H1 (cell line): ENCODE measurements around the gene TTLL5. TPM values are rescaled to one million over a fixed set of nuclear protein-coding genes. Genes with fewer than 3 reads are reported as not detected.

ENCODE experiments used
- CTCF ChIA-PET: fragments of 300-600 bp; sonication (Branson Sonifier 250); formaldehyde crosslinking; loops from one replicate; lab custom pipeline; 2021; ENCODE audit not compliant: partially characterized antibody; lab: Charles Lee
- POLR2A ChIA-PET: fragments of 300-600 bp; sonication (Branson Sonifier 250); formaldehyde crosslinking; loops from one replicate; lab custom pipeline; 2021; ENCODE audit warnings: inconsistent platforms; ENCODE audit not compliant: partially characterized antibody; lab: Charles Lee
- DNase-seq, 2 experiments: peaks; one replicate each; pipeline versions ENCODE4 v3.0.0 to v3.0.0-alpha.2; 2010 to 2022; ENCODE audit warnings: low spot score in 2 of 2, low read depth in 1 of 2, mixed read lengths in 1 of 2
- FAIRE-seq: peaks from 2 replicates; lab custom pipeline; 2011; peaks lifted over from hg19 to GRCh38; lab: Jason Lieb, UNC
- H2AFZ ChIP-seq: 2 replicates; pipeline ENCODE4 v1.8.1; 2012; ENCODE audit warnings: low read length, inconsistent platforms
- H2AK5ac ChIP-seq: 2 replicates; pipeline ENCODE4 v1.6.1; 2013; ENCODE audit warnings: low read depth, low read length
- H2BK120ac ChIP-seq: replicated peaks from 2 replicates; pipeline ENCODE3; 2013; ENCODE audit warnings: low read depth, low read length, inconsistent platforms
- H2BK12ac ChIP-seq: 2 replicates; pipeline ENCODE4 v1.6.1; 2013; ENCODE audit warnings: low read depth, low read length
- H2BK15ac ChIP-seq: 2 replicates; pipeline ENCODE4 v1.6.1; 2013; ENCODE audit warnings: low read length
- H2BK20ac ChIP-seq: 2 replicates; pipeline ENCODE4 v1.6.1; 2013; ENCODE audit warnings: low read length
- H2BK5ac ChIP-seq: 2 replicates; pipeline ENCODE4 v1.6.1; 2013; ENCODE audit warnings: low read depth, low read length
- H3K14ac ChIP-seq: 2 replicates; pipeline ENCODE4 v1.6.1; 2013; ENCODE audit warnings: inconsistent platforms; ENCODE audit not compliant: insufficient read length
- H3K18ac ChIP-seq: 2 replicates; pipeline ENCODE4 v1.6.1; 2013; ENCODE audit warnings: low read length; ENCODE audit errors: extremely low read depth
- H3K23ac ChIP-seq: 2 replicates; pipeline ENCODE4 v1.6.1; 2013; ENCODE audit warnings: inconsistent platforms; ENCODE audit not compliant: insufficient read length
- H3K23me2 ChIP-seq: 2 replicates; pipeline ENCODE4 v1.6.1; 2013; ENCODE audit warnings: low read depth, low read length
- H3K27ac ChIP-seq: 2 replicates; pipeline ENCODE4 v1.6.1; 2011; ENCODE audit warnings: low read depth, low read length, inconsistent platforms
- H3K27me3 ChIP-seq, 4 experiments: replicated peaks in 1 of 4; 1 replicate in 1 of 4; 2 replicates in 3 of 4; pipeline versions ENCODE4 v1.6.1 to v1.8.1; 2011 to 2013; ENCODE audit warnings: low read length in 3 of 4, mild to moderate bottlenecking in 3 of 4, inconsistent platforms in 2 of 4, mixed read lengths in 2 of 4, moderate library complexity in 1 of 4; ENCODE audit not compliant: control insufficient read depth in 3 of 4, insufficient read depth in 3 of 4; ENCODE audit errors: extremely low read depth in 1 of 4
- H3K36me3 ChIP-seq, 4 experiments: 2 replicates each; pipeline versions ENCODE4 v1.6.1 to v1.8.1; 2011 to 2013; ENCODE audit warnings: mild to moderate bottlenecking in 4 of 4, low read length in 3 of 4, moderate library complexity in 2 of 4, control low read depth in 1 of 4, inconsistent platforms in 1 of 4; ENCODE audit not compliant: insufficient read depth in 4 of 4, control insufficient read depth in 2 of 4
- H3K4ac ChIP-seq: replicated peaks from 2 replicates; pipeline ENCODE3; 2013; ENCODE audit warnings: low read length, low read depth, mixed read lengths, inconsistent platforms; ENCODE audit not compliant: insufficient read length
- H3K4me1 ChIP-seq, 4 experiments: replicated peaks in 1 of 4; 1 replicate in 1 of 4; 2 replicates in 3 of 4; pipeline versions ENCODE4 v1.6.1 to v1.8.1; 2011 to 2013; ENCODE audit warnings: low read length in 3 of 4, inconsistent platforms in 2 of 4, mixed read lengths in 1 of 4; ENCODE audit not compliant: insufficient read depth in 4 of 4, control insufficient read depth in 3 of 4
- H3K4me2 ChIP-seq, 2 experiments: 2 replicates each; pipeline versions ENCODE4 v1.6.1 to v1.8.1; 2011 to 2013; ENCODE audit warnings: low read depth in 2 of 2, low read length in 2 of 2, control low read depth in 1 of 2, inconsistent platforms in 1 of 2, mild to moderate bottlenecking in 1 of 2; ENCODE audit not compliant: insufficient read depth in 1 of 2
- H3K4me3 ChIP-seq, 4 experiments: fragments of 200-600, 300-600 bp in 1 of 4; sonication (generic), shearing (Covaris generic), sonication (Bioruptor Twin) in 1 of 4; 2 replicates each; pipeline versions ENCODE4 v1.5.1 to v1.8.1; 2011 to 2016; ENCODE audit warnings: low read length in 4 of 4, low read depth in 3 of 4, control low read depth in 2 of 4, inconsistent platforms in 2 of 4, mild to moderate bottlenecking in 2 of 4, mixed read lengths in 1 of 4, moderate library complexity in 1 of 4; ENCODE audit not compliant: insufficient read depth in 2 of 4; ENCODE audit errors: extremely low read depth in 1 of 4
- H3K56ac ChIP-seq: replicated peaks from 2 replicates; pipeline ENCODE3; 2013; ENCODE audit warnings: low read depth, mild to moderate bottlenecking, mixed read lengths, low read length, inconsistent platforms; ENCODE audit not compliant: insufficient read length
- H3K79me1 ChIP-seq: 2 replicates; pipeline ENCODE4 v1.6.1; 2013; ENCODE audit warnings: low read depth, low read length, control low read depth
- H3K79me2 ChIP-seq, 2 experiments: 2 replicates each; pipeline versions ENCODE4 v1.6.1 to v1.8.1; 2012 to 2013; ENCODE audit warnings: low read length in 2 of 2, mild to moderate bottlenecking in 2 of 2, inconsistent platforms in 1 of 2; ENCODE audit not compliant: insufficient read depth in 2 of 2, control insufficient read depth in 1 of 2
- H3K9ac ChIP-seq, 4 experiments: replicated peaks in 1 of 4; 1 replicate in 1 of 4; 2 replicates in 3 of 4; pipeline versions ENCODE4 v1.6.1 to v1.8.1; 2011 to 2013; ENCODE audit warnings: low read depth in 3 of 4, low read length in 3 of 4, control low read depth in 2 of 4, mild to moderate bottlenecking in 2 of 4, moderate library complexity in 2 of 4, inconsistent platforms in 1 of 4; ENCODE audit errors: extremely low read depth in 1 of 4
- H3K9me3 ChIP-seq, 2 experiments: 2 replicates each; pipeline versions ENCODE4 v1.6.1 to v1.8.1; 2012 to 2013; ENCODE audit warnings: mild to moderate bottlenecking in 2 of 2, moderate library complexity in 2 of 2, control low read depth in 1 of 2, inconsistent platforms in 1 of 2, low read depth in 1 of 2, low read length in 1 of 2, mixed read lengths in 1 of 2; ENCODE audit not compliant: insufficient read depth in 2 of 2
- H4K20me1 ChIP-seq, 2 experiments: replicated peaks in 1 of 2; 2 replicates each; pipeline versions ENCODE3 to v1.8.1; 2011 to 2013; ENCODE audit warnings: inconsistent platforms in 2 of 2, low read length in 2 of 2, mild to moderate bottlenecking in 1 of 2; ENCODE audit not compliant: insufficient read depth in 2 of 2, control insufficient read depth in 1 of 2
- H4K5ac ChIP-seq: 2 replicates; pipeline ENCODE4 v1.6.1; 2013; ENCODE audit warnings: low read length, low read depth, mixed read lengths, inconsistent platforms; ENCODE audit not compliant: insufficient read length
- H4K8ac ChIP-seq: 2 replicates; pipeline ENCODE4 v1.8.0; 2013; ENCODE audit warnings: mild to moderate bottlenecking, moderate library complexity, low read length, inconsistent platforms; ENCODE audit not compliant: insufficient read depth; ENCODE audit errors: extremely low read depth
- H4K91ac ChIP-seq: replicated peaks from 2 replicates; pipeline ENCODE3; 2013; ENCODE audit warnings: low read length, mixed read lengths, inconsistent platforms; ENCODE audit not compliant: insufficient read length
- ASH2L ChIP-seq: fragments of 200-600, 300-600 bp; sonication (generic); IDR thresholded peaks from one replicate; pipeline ENCODE4 v1.7.1; 2017; ENCODE audit warnings: low read length
- CBX5 ChIP-seq: fragments of 300-800, 300-1000 bp; sonication (generic); IDR thresholded peaks from 2 replicates; pipeline ENCODE4 v1.7.1; 2016; ENCODE audit warnings: antibody characterized with exemption, low read length, low read depth
- CTBP2 ChIP-seq: IDR thresholded peaks from 2 replicates; pipeline ENCODE4 v1.7.0; 2011; ENCODE audit warnings: borderline replicate concordance, mild to moderate bottlenecking, moderate library complexity, mixed read lengths, low read length; ENCODE audit not compliant: insufficient read depth, insufficient read length
- EZH2 ChIP-seq: fragments of 200-600 bp; sonication (generic); IDR thresholded peaks from 2 replicates; pipeline ENCODE4 v1.7.1; 2012; ENCODE audit warnings: low read depth, mild to moderate bottlenecking, moderate library complexity, low read length, inconsistent platforms; ENCODE audit not compliant: severe bottlenecking
- FOSL1 ChIP-seq: IDR thresholded peaks from 2 replicates; pipeline ENCODE4 v1.6.1; 2011; ENCODE audit warnings: mild to moderate bottlenecking, low read depth, low read length, moderate library complexity; ENCODE audit not compliant: insufficient read depth
- GTF2F1 ChIP-seq: IDR thresholded peaks from 2 replicates; pipeline ENCODE4 v1.6.1; 2012; ENCODE audit warnings: low read depth, low read length, improper control_type of control experiment, borderline replicate concordance
- HDAC6 ChIP-seq: IDR thresholded peaks from one replicate; pipeline ENCODE4 v1.7.1; 2012; ENCODE audit warnings: low read depth, mild to moderate bottlenecking, inconsistent platforms, low read length, moderate library complexity
- JUN ChIP-seq: IDR thresholded peaks from 2 replicates; pipeline ENCODE4 v1.6.1; 2011; ENCODE audit warnings: low read depth, mild to moderate bottlenecking, improper control_type of control experiment, low read length
- POLR2AphosphoS5 ChIP-seq: IDR thresholded peaks from 2 replicates; pipeline ENCODE4 v1.6.1; 2011; ENCODE audit warnings: low read depth, low read length
- RFX5 ChIP-seq: IDR thresholded peaks from 2 replicates; pipeline ENCODE4 v1.6.1; 2011; ENCODE audit warnings: low read depth, low read length, improper control_type of control experiment, borderline replicate concordance
- RNF2 ChIP-seq: fragments of 200-900, 300-1000 bp; sonication (generic); IDR thresholded peaks from 2 replicates; pipeline ENCODE4 v1.7.1; 2016; ENCODE audit warnings: borderline replicate concordance, low read depth, mild to moderate bottlenecking, antibody characterized with exemption, low read length; ENCODE audit not compliant: poor library complexity, severe bottlenecking; ENCODE audit errors: missing control alignments
- RXRA ChIP-seq: IDR thresholded peaks from 2 replicates; pipeline ENCODE4 v1.6.1; 2011; ENCODE audit warnings: low read depth, mild to moderate bottlenecking, low read length, moderate library complexity; ENCODE audit not compliant: insufficient read depth
- SIX5 ChIP-seq: IDR thresholded peaks from 2 replicates; pipeline ENCODE4 v1.6.1; 2011; ENCODE audit warnings: mild to moderate bottlenecking, low read depth, low read length
- TCF12 ChIP-seq: IDR thresholded peaks from 2 replicates; pipeline ENCODE4 v1.6.1; 2011; ENCODE audit warnings: low read depth, mild to moderate bottlenecking, low read length
- WGBS, 2 experiments: shearing (Covaris generic) in 1 of 2; methylation state at CpG; one replicate each; pipeline versions ENCODE4 v1.1.6 to v1.1.7; 2013 to 2015; ENCODE audit warnings: low lambda C conversion rate in 2 of 2, mixed read lengths in 2 of 2, inconsistent platforms in 1 of 2, low coverage in 1 of 2, missing lambda C conversion rate in 1 of 2; ENCODE audit not compliant: insufficient replicate concordance in 2 of 2, insufficient coverage in 1 of 2, insufficient read length in 1 of 2; ENCODE audit errors: extremely low coverage in 1 of 2, missing lambda C conversion rate in 1 of 2; 5-methylcytosine and 5-hydroxymethylcytosine counted together
- polyA plus RNA-seq, 7 experiments: library from polyadenylated mRNA; depleted of rRNA in 3 of 7; stranded (reverse) in 5 of 7; unstranded in 2 of 7; fragments of >200 nt in 5 of 7; fragments of 200-250 nt in 2 of 7; gene quantifications; 1 replicate in 5 of 7; 2 replicates in 1 of 7; 4 replicates in 1 of 7; pipeline versions ENCODE4 v1.2.1 to v1.2.3, GENCODE V29; 2011 to 2013; ENCODE audit warnings: missing spikeins in 2 of 7, mixed read lengths in 2 of 7
- total RNA-seq: library from RNA; stranded (reverse); fragmentation: NEBNext Ultra II Directional; extraction: Animal tissue kit (Norgen Biotek cat#: 25700); gene quantifications from 2 replicates; pipeline ENCODE4 v1.2.1, GENCODE V29; 2021

TTLL5 gene
- total and polyA plus RNA-seq, 2 of the 8 experiments (the other 6 are each of a cell fraction or from before 2014, with no cell fraction given): 16.1 to 45.9 TPM

GRCh38 chr14:75933712-75934296 lies 272.8 kb downstream of the TTLL5 start:
- no peak overlapping the region for H3K4me3 ChIP-seq
- no peaks in the 10 kb centered on the region for H3K36me3 ChIP-seq
- H2BK15ac ChIP-seq: no peak overlapping the region
- no peak overlapping the region for H3K9ac ChIP-seq
- ChIA-PET POLR2A (no interaction called here), CTCF (interaction anchor here (0.7 to 2.8 kb wide), 6 partner anchors 13 to 49 kb away, joined by 3 to 13 read pairs (median 4); no protein-coding TSS in a partner anchor)
- no peak overlapping the region for H3K14ac ChIP-seq
- H2BK120ac ChIP-seq: no peak overlapping the region
- no peak overlapping the region for H3K4ac ChIP-seq
- no peaks in the 10 kb centered on the region for H3K79me2 ChIP-seq
- H3K27ac ChIP-seq: no peak overlapping the region
- 47% methylated on average over 2 of the region's 2 CpGs; no CpG with 5 or more reads in 1 of the 2 experiments for WGBS, 2 experiments
- peaks cover 0 to 3% of the 10 kb centered on the region in 2 experiments for H4K20me1 ChIP-seq
- no peak overlapping the region for H2AFZ ChIP-seq
- no peak overlapping the region for H2AK5ac ChIP-seq
- H3K79me1 ChIP-seq: no peaks in the 10 kb centered on the region
- H2BK20ac ChIP-seq: no peak overlapping the region
- FAIRE-seq (no peak), DNase-seq (no peak)
- no peaks in the 10 kb centered on the region for H3K23me2 ChIP-seq
- peaks cover 0 to 2% (median 0%) of the 10 kb centered on the region in 4 experiments; a peak in 1 of 7 replicates for H3K4me1 ChIP-seq
- no peak overlapping the region for H2BK5ac ChIP-seq
- no peak overlapping the region for H4K5ac ChIP-seq
- H3K4me2 ChIP-seq: no peak overlapping the region
- no peaks in the 10 kb centered on the region for H3K9me3 ChIP-seq
- H3K56ac ChIP-seq: no peak overlapping the region
- no peak overlapping the region for H4K8ac ChIP-seq
- H2BK12ac ChIP-seq: no peak overlapping the region
- no peak overlapping the region for H4K91ac ChIP-seq
- H3K18ac ChIP-seq: no peak overlapping the region
- H3K27me3 ChIP-seq: no peaks in the 10 kb centered on the region
- no peak overlapping the region for H3K23ac ChIP-seq
- TF ChIP-seq EZH2 (no peak), TCF12 (no peak), CBX5 (no peak), CTBP2 (no peak), HDAC6 (no peak), RFX5 (no peak), JUN (no peak), GTF2F1 (no peak), POLR2AphosphoS5 (no peak), RNF2 (no peak), ASH2L (no peak), RXRA (no peak), FOSL1 (no peak), SIX5 (no peak)
